IPS-18a (cell line): Measurements from ENCODE around the gene ICAM4.

Experiments used
- H3K27ac ChIP-seq: one replicate; pipeline ENCODE4 v1.5.1; 2013; ENCODE audit warnings: low read length
- H3K27me3 ChIP-seq: one replicate; pipeline ENCODE4 v1.6.1; 2013; ENCODE audit warnings: mild to moderate bottlenecking, low read length; ENCODE audit not compliant: control insufficient read depth, insufficient read depth
- H3K36me3 ChIP-seq: one replicate; pipeline ENCODE4 v1.6.1; 2013; ENCODE audit warnings: low read depth, low read length; ENCODE audit not compliant: control insufficient read depth
- H3K4me1 ChIP-seq: one replicate; pipeline ENCODE4 v1.6.1; 2013; ENCODE audit warnings: low read depth, low read length; ENCODE audit not compliant: control insufficient read depth
- H3K4me3 ChIP-seq: one replicate; pipeline ENCODE4 v1.5.1; 2013; ENCODE audit warnings: low read length
- H3K9ac ChIP-seq: one replicate; pipeline ENCODE4 v1.6.1; 2013; ENCODE audit warnings: mild to moderate bottlenecking, low read length, moderate library complexity
- H3K9me3 ChIP-seq: one replicate; pipeline ENCODE4 v1.6.1; 2013; ENCODE audit warnings: low read depth, low read length; ENCODE audit not compliant: control insufficient read depth

ICAM4 gene

GRCh38 chr19:10317045-10317856 is 30.5 kb downstream of the ICAM4 start:
- no peaks in the 10 kb centered on the region for H3K27me3 ChIP-seq
- peaks cover 31% of the 10 kb centered on the region for H3K36me3 ChIP-seq
- no peak overlapping the region for H3K9ac ChIP-seq
- H3K4me1 ChIP-seq = peaks cover 3% of the 10 kb centered on the region
- no peaks in the 10 kb centered on the region for H3K9me3 ChIP-seq
- H3K27ac ChIP-seq = no peak overlapping the region
- H3K4me3 ChIP-seq = no peak overlapping the region

GRCh38 chr19:10317857-10318462 is 31.2 kb downstream of the ICAM4 start:
- H3K9ac ChIP-seq = no peak overlapping the region
- no peaks in the 10 kb centered on the region for H3K9me3 ChIP-seq
- no peak overlapping the region for H3K4me3 ChIP-seq
- no peak overlapping the region for H3K27ac ChIP-seq
- no peaks in the 10 kb centered on the region for H3K27me3 ChIP-seq
- H3K36me3 ChIP-seq = peaks cover 36% of the 10 kb centered on the region
- H3K4me1 ChIP-seq = peaks cover 3% of the 10 kb centered on the region

- H3K9ac ChIP-seq = no peak overlapping the region
- no peaks in the 10 kb centered on the region for H3K9me3 ChIP-seq
- H3K4me1 ChIP-seq = peaks cover 3% of the 10 kb centered on the region
- H3K4me3 ChIP-seq = no peak overlapping the region
- no peak overlapping the region for H3K27ac ChIP-seq
- no peaks in the 10 kb centered on the region for H3K27me3 ChIP-seq
- peaks cover 42% of the 10 kb centered on the region for H3K36me3 ChIP-seq
Measured at GRCh38 chr19:10318807-10319682, 32.3 kb downstream of the ICAM4 start.

GRCh38 chr19:10320602-10321416 is 34.1 kb downstream of the ICAM4 start:
- Histone ChIP-seq H3K9me3 (no peaks in the 10 kb centered on the region), H3K4me1 (peaks cover 3% of the 10 kb centered on the region), H3K27ac (no peak overlapping the region), H3K36me3 (peaks cover 59% of the 10 kb centered on the region), H3K9ac (no peak overlapping the region), H3K27me3 (no peaks in the 10 kb centered on the region), H3K4me3 (no peak overlapping the region)

- Histone ChIP-seq H3K9me3 (no peaks in the 10 kb centered on the region), H3K4me3 (no peak overlapping the region), H3K27me3 (no peaks in the 10 kb centered on the region), H3K36me3 (peaks cover 63% of the 10 kb centered on the region), H3K4me1 (no peaks in the 10 kb centered on the region), H3K27ac (no peak overlapping the region), H3K9ac (no peak overlapping the region)
Measured at GRCh38 chr19:10321417-10321797, 34.7 kb downstream of the ICAM4 start.

- H3K36me3 ChIP-seq = peaks cover 68% of the 10 kb centered on the region
- H3K9ac ChIP-seq = no peak overlapping the region
- H3K4me3 ChIP-seq = no peak overlapping the region
Measured at GRCh38 chr19:10321874-10322835, 35.4 kb downstream of the ICAM4 start.

GRCh38 chr19:10325732-10326131 is 39.0 kb downstream of the ICAM4 start:
- no peaks in the 10 kb centered on the region for H3K9me3 ChIP-seq
- H3K4me1 ChIP-seq = no peaks in the 10 kb centered on the region
- no peak overlapping the region for H3K4me3 ChIP-seq
- no peaks in the 10 kb centered on the region for H3K27me3 ChIP-seq
- H3K36me3 ChIP-seq = peaks cover 83% of the 10 kb centered on the region
- no peak overlapping the region for H3K27ac ChIP-seq
- no peak overlapping the region for H3K9ac ChIP-seq

More at GRCh38 chr19:10321874-10322835, 35.4 kb downstream of the ICAM4 start:
- Histone ChIP-seq H3K4me1 (no peaks in the 10 kb centered on the region), H3K27ac (no peak overlapping the region), H3K9me3 (no peaks in the 10 kb centered on the region), H3K27me3 (no peaks in the 10 kb centered on the region)

GRCh38 chr19:10327793-10328192 is 41.0 kb downstream of the ICAM4 start:
- no peak overlapping the region for H3K4me3 ChIP-seq
- no peak overlapping the region for H3K9ac ChIP-seq

GRCh38 chr19:10328558-10329429 is 42.0 kb downstream of the ICAM4 start:
- H3K9ac ChIP-seq = no peak overlapping the region
- peaks cover 62% of the 10 kb centered on the region for H3K36me3 ChIP-seq
- H3K27me3 ChIP-seq = no peaks in the 10 kb centered on the region
- no peak overlapping the region for H3K4me3 ChIP-seq
- peaks cover 6% of the 10 kb centered on the region for H3K4me1 ChIP-seq
- no peak overlapping the region for H3K27ac ChIP-seq
- H3K9me3 ChIP-seq = no peaks in the 10 kb centered on the region

More at GRCh38 chr19:10327793-10328192, 41.0 kb downstream of the ICAM4 start:
- no peaks in the 10 kb centered on the region for H3K27me3 ChIP-seq
- no peaks in the 10 kb centered on the region for H3K9me3 ChIP-seq
- H3K4me1 ChIP-seq = peaks cover 6% of the 10 kb centered on the region
- peaks cover 65% of the 10 kb centered on the region for H3K36me3 ChIP-seq
- no peak overlapping the region for H3K27ac ChIP-seq
